HG03575 (cell line): ENCODE measurements around the gene TMA16.
"Not testable (repeated sequence)": the region's sequence is repeated elsewhere in the genome, so short reads cannot be mapped to it uniquely, and the experiment has no call there.

Experiments
- ATAC-seq: cut with Tn5 transposase; IDR thresholded peaks from one replicate; pipeline ENCODE4 v1.9.1; 2021; ENCODE audit not compliant: unreplicated experiment, insufficient number of reproducible peaks, low FRiP score; ENCODE audit errors: extremely low read depth

Gene TMA16

DNA sequence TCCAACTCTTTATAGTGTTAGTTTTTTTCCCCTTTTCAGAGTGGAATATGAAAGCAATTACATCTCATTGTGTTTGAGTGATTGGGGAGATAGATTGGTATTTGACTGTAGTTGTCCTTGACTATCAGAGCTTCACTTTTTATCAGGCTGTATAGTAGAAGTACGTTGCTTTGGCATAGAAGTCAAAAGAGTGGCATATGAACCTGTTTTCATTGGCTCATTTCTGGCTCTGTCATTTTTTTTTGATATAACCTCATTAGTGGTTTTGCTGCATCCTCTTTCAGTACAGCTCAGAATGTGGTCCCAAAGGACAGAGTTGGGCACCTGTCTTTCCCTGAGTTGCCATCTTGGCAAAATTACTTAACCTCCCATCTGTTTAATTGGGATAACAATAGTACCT is 1.4 kb downstream of the TMA16 start:
- peak; percentile 28 for ATAC-seq

DNA sequence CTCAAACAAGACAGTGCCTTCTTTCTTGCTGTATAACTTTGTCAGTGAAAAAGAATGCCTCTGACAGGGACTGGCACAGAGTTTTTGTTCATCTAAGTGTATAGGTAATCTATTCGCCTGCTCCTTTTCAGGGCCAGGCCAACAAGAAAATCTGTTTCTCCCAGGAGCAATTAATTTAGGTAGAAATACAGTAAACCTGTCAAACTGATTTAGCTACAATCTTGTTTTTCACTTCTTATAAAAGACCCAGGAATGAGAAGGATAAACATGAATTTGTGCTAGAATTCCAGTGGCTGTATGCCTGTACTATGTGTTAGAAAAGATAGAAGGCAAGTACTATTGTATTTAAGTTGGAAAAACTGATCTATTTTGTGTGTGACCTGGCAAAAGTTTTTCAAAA is 6.1 kb downstream of the TMA16 start:
- no peak for ATAC-seq

DNA sequence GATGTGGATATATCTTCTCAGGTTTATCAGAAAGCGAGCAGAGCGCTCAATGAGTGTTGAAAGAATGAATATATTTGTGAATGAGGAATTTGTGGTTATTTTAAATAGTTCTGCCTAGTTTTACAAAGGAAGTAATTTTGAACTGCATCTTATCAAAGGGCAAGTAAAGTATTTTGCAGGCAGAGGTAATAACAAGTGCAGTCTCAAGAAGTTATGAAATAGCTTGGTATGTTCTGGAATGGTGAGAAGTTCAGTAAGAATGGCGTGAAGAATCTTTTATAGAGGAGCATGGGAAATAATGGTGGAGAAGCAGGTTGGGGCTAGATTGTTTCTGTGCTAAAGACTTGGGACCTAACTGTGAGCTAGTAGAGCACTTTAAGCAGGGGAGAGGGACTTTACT is 10.9 kb downstream of the TMA16 start:
- ATAC-seq = no peak

DNA sequence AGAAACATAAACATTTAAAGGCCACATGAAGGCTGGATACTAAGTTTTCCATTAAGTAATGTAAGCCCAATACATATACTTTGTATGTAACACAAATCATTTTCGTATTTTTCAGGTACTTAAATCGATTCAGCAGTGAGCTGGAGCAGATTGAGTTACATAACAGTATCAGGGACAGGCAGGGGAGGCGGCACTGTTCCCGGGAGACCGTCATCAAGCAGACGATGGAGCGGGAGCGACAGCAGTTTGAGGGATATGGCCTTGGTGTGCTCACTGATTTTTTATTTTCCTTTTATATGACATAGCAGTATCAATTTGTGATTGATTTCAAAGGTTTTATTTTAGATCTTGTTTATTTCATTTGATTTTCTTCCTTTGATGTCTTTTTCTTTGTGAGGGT is 20.7 kb downstream of the TMA16 start:
- ATAC-seq = no peak

DNA sequence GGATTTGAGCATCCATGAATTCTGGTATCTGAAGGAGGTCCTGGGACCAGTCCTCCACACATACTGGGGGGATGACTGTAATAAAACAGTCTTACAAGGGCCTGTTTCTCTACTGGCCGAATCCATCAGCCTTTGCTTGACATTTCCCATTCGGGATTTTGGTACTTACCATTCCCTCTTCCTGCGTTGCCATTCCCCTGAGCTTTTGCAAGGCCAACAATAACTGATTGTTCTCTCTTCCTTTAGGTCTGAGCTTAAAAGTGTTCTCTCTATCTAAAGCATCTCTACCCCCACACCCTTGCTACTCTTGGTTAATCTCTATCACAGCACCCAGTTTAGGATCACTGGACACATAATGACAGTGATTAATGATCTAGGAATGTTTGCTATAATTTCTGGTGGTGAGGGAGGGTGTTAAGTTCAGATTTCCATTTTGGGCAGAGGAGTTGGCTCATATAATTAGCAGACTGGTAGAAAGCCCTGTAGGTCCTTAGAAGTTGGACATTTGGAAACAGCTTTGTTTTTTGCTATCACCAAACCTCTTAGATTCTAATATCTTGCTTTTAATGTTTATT is 29.4 kb downstream of the TMA16 start:
- no peak for ATAC-seq

DNA sequence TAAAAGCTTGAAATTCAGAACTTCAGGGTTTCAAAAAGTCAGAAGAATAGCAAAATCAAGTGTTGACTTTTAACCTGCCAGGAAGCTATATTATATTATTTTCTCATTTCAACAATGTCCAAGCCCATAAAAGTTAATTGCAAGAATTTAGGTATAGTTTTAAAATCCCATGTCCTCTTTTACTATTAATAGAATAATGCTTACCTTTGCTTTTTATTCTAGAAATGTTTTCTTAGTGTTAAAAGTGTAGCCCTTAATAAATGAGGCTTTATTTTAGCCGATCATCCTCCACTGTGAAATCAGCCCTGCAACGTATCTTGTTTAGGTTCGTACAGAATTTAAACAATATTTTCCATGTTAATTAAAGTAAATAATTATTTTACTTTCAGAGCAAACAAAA is 31.5 kb downstream of the TMA16 start:
- ATAC-seq = no peak

DNA sequence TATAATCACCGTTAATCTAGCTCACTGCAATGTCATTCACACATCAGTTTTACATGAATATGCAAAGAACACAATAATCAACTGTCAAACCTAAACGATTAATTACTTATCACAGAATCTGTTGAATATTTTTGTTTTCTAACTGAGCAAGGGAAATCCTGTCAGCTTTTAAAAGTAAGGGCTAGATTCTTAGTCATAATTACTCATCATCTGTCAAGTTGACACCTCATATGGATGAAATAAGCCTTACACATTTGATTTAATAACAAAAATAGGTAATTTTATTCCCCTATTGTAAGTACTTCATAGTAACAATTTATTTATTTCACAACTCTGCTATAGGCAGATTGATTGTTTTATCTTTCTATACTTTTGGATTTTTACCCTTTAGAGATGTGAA is 32.7 kb downstream of the TMA16 start:
- ATAC-seq = no peak

DNA sequence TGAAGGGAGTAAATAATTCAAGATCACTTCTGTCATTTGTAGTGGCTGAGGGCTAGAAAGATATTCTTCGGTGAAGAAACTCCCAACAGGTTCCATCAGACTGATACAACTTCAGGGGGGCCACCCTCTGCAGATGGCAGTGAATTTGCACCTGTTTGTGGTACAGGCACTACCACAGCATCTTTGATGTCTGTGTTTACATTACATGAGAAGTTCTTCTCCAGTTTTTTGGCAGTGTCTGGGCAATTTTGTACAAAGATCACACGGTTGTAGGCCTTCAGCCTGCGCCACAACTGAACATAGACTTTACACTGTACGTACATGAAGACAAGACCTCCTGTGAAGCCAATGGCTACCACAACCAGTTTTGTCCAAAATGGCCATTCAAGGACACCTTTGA is 34.2 kb downstream of the TMA16 start:
- no peak for ATAC-seq

DNA sequence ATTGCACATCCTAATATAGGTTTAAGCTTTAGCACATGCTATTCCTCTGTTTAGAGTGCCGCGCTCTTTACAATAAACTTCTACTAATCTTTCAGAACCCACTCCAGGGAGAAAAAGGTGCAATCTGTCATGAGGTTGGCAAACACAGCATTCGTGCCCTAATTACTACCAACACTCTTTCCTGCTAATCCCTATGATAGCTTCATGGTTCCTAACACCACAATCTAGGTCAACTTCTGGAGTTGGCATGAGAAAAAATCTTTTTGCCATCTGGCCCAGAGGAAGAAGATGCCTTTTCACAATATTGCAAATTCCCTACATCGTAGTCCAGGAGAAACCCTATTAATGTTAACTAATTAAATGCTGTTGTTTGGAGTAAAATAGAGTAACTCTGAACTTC is 39.6 kb downstream of the TMA16 start:
- no peak for ATAC-seq

DNA sequence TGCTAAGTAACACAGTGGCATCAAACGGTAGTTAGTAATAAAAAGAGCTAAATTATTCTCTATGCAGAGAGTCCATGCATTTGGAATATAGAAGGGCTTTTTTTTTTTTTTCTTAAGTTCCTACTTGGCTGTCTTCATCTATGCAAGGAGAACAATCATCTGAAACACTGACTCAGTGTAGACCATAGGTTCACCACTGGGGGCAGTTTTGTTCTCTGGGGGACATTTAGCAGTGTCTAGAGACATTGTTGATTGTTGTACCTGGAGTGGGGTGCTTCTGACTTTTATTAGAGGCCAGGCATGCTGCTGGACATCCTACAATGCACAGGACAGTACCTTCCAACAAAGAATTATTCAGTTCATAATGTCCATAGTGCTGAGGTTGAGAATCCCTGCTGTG is 41.2 kb downstream of the TMA16 start:
- no peak for ATAC-seq

DNA sequence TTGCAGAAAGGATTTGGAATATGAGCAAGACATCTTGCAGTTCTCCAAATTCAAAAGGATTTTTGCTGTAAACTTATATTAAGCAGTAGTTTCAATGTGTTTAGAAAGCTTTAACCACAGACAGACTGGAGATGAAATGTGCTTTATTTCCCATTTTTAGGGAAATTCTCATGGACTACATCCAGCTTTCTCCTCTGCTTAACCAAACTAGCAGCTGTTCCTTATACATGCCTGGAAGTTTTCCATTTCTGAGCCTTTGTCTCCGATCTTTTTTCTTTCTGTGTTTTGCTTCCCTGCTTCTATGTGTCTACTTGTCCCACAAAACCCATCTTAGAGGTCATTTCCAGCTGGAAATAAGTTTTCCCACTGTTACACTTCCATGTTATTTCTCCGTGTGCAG is 41.6 kb downstream of the TMA16 start:
- ATAC-seq = no peak

DNA sequence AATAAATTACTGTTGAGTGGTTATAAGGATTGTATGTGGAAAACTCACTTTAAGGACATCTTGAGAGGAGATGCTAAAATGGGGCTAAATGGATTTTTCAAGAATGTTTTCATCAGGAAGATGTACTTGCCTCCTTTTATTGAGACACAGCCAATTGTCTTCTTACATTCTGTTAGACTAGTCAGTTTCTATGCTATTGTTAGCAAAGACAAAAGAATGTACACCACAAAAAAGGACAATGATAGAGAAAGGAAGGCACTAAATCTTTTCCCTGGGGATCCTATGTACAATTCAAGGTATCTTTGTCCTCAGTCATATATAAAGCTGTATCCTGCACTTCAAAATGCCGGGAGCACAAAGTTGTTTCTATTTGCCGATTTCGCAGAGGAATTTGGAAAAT is 42.6 kb downstream of the TMA16 start:
- no peak for ATAC-seq

DNA sequence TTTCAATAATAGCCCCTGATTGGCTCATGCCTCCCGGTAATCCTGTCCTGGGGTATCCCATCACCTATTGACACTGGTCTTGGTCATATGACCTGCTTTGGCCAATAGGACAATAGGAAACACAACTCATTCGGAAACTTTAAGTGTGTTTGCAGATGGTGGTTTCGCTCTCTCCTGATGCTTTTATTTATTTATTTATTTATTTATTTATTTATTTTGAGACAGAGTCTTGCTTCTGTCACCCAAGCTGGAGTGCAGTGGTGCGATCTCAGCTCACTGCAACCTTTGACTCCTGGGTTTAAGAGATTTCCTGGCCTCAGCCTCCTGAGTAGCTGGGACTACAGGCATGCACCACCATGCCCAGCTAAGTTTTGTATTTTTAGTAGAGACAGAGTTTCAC is 44.3 kb downstream of the TMA16 start:
- ATAC-seq = not testable (repeated sequence)

DNA sequence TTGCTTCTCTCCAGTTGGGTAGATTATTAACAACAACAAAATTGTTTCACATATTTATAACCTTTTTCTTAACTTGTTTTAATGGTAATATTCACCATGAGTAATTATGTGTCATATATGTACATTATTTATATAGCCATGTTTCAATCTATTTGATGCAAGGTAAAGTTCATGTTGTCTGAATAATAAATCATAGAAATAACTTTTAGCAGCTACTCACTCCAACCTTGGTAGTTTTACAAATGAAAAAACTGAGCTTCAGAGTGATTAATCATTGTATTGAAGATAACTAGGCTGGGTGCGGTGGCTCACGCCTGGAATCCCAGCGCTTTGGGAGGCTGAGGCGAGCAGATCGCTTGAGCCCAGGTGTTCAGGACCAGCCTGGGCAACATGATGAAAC is 46.0 kb downstream of the TMA16 start:
- ATAC-seq = no peak

DNA sequence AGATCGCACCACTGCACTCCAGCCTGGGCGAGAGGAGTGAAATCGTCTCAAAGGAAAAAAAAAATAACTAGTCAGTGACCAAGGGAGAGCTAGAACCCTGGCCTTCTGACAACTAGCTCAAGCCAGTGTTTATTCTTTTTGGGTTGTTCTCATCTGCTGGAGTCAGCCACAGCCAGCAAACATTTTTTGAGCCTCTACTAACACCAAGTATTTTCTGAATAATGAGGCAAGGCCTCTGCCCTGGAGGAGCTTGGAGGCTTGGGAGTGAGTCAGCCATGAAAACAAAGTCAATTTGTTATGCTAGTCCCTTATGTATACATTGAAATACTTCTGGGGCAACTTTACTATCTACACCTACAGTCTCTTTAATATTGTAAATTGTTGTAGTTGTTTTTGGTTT is 46.5 kb downstream of the TMA16 start:
- no peak for ATAC-seq

DNA sequence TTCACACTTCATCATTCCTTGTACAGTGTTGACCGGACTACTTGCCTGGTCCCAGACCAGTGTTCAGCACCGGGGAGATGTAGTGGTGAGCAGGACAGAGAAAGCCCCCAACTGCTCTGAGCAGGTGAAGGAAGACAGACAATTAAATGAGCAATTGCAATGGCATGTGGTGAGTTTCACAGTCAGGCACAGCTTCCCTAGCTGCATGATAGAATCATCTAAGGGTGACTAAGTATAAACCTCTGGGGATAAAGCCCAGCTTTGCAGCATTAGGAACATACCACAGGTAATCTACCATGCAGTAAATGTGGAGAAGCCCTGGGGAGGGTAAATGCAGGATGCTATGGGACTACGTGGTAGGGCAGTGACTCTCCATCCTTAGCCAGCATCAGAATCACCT is 47.8 kb downstream of the TMA16 start:
- ATAC-seq = no peak

DNA sequence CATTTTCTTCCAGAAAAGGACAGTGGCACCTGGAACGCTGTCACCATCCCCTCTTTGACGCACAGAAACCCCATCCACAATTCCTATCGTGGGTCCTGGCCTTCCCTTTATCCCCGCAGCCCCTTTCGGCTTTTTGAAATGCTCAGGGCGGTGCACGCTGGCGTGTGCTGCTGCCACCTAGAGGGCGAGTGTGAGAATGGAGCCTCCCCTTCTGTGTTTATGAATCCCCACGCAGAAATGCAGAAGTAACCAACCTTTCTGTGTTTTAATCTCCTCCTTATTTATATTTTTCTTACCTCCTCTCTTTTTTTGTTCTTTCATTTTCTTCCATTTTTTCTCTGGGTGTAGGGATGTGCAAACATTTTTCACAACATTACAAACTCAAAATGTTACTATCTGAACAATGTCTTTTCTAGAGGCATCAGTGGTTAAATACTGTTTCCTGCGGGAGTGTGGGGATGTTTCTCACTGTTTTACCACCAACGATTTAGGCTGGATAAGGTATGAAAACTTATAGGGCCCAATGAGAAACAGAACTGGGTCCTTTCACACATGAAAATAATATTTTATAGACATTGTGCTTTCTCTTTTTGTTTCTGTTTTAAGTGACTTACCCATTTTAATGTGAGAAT is 50.0 kb downstream of the TMA16 start:
- peak; percentile 54 for ATAC-seq

DNA sequence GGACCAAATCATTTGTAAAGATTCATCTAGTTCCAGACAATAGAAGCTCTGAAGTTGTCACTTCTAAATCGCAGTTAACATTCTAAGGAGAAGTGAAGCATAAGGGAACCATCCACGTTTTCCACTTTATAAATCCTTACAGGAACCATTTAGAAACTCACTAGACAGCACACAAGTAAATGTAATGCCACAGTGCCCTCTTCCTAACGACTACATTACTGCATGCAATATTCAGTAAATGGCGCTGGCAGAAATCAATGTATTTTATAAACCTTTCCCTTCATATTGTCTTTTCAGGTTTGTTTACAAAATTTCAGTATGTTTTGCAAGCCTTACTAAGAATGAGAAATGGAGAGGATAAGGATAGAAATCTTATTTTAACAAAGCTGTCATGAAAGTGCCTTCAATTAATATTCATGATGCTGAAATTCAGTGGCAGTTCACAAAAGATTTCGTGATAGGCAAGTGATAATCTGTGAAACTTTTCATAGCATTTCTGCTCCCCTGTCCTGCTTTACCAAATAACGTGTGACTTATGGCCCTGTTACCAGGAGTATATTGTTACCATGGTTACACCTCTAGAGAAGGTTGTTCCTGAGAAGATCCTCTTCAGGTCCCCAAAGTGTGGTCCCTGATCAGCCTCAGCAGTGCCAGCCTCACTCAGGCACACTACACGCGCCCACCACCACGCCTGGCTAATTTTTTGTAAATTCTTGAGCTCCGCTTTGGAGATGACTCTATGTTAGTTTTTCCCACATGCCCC is 54.2 kb downstream of the TMA16 start:
- no peak for ATAC-seq

DNA sequence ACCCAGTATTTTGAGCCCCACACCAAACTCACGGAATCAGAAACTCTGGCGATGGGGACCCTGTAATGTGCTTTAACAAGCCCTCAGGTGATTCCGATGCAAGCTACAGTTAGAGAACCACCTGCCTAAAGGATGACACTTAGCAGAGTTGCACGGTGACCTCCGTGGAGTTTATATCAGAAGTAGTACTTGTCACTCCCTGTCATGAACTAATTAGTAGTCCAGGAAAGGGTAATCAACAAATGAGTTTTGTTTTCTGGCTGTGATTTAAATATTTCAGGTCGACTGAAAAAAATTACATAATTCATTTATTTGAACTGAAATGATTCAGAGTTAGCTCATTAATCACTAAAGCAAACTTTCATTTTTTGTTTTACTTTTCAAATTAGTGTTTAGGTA is 56.4 kb downstream of the TMA16 start:
- no peak for ATAC-seq

DNA sequence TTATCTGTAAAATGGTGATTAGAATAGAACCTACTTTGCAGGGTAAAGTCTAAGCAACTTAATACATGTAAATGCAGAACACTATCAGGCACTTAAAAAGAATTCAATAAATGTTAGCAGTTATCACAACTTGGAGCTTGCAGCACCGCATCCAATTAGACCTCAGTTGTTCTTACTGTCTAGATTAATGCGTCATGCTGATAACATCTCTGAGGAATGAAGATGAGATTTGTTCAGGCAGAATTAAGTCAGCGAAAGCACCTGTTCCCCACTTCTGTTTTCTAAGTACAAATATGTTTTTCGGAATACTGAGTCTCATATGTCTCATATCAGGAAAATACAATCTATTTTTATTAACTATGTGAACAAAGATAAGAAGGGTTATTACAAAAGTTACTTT is 58.7 kb downstream of the TMA16 start:
- ATAC-seq = no peak
